ENCODE measurements around the gene POP4.

- no peak for TF ChIP-seq CTCF (IDR thresholded peaks at IDR 0.05; ENCODE audit: poor library complexity, severe bottlenecking)
- TF ChIP-seq EZH2 (IDR thresholded peaks at IDR 0.05; ENCODE audit: borderline replicate concordance, insufficient read depth, low read length, poor library complexity, severe bottlenecking): no peak
- no peak for TF ChIP-seq TAF1 (IDR thresholded peaks at IDR 0.05; ENCODE audit: low read depth)
- no peak for TF ChIP-seq EP300 (conservative IDR thresholded peaks at IDR 0.05; ENCODE audit: poor library complexity, severe bottlenecking)
- TF ChIP-seq, protein P1, sequence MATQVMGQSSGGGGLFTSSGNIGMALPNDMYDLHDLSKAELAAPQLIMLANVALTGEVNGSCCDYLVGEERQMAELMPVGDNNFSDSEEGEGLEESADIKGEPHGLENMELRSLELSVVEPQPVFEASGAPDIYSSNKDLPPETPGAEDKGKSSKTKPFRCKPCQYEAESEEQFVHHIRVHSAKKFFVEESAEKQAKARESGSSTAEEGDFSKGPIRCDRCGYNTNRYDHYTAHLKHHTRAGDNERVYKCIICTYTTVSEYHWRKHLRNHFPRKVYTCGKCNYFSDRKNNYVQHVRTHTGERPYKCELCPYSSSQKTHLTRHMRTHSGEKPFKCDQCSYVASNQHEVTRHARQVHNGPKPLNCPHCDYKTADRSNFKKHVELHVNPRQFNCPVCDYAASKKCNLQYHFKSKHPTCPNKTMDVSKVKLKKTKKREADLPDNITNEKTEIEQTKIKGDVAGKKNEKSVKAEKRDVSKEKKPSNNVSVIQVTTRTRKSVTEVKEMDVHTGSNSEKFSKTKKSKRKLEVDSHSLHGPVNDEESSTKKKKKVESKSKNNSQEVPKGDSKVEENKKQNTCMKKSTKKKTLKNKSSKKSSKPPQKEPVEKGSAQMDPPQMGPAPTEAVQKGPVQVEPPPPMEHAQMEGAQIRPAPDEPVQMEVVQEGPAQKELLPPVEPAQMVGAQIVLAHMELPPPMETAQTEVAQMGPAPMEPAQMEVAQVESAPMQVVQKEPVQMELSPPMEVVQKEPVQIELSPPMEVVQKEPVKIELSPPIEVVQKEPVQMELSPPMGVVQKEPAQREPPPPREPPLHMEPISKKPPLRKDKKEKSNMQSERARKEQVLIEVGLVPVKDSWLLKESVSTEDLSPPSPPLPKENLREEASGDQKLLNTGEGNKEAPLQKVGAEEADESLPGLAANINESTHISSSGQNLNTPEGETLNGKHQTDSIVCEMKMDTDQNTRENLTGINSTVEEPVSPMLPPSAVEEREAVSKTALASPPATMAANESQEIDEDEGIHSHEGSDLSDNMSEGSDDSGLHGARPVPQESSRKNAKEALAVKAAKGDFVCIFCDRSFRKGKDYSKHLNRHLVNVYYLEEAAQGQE (IDR thresholded peaks at IDR 0.05; ENCODE audit: borderline replicate concordance): no peak
Observed at GRCh38 chr19:29617366-29618266, 11.5 kb downstream of the POP4 start.
